GM23248 (cell line): Measurements from ENCODE around the gene DUS2.

Source experiments
- EZH2 ChIP-seq: fragments of 200-600 bp; sonication (generic); IDR thresholded peaks from 2 replicates; pipeline ENCODE4 v1.6.1; 2018; ENCODE audit warnings: antibody characterized with exemption, mild to moderate bottlenecking; ENCODE audit not compliant: insufficient read depth, poor library complexity, severe bottlenecking
- EZH2phosphoT487 ChIP-seq: fragments of 200-600 bp; sonication (generic); IDR thresholded peaks from 2 replicates; pipeline ENCODE4 v1.6.1; 2018; ENCODE audit warnings: antibody characterized with exemption, moderate library complexity, mild to moderate bottlenecking, low read depth; ENCODE audit not compliant: insufficient read depth

DNA sequence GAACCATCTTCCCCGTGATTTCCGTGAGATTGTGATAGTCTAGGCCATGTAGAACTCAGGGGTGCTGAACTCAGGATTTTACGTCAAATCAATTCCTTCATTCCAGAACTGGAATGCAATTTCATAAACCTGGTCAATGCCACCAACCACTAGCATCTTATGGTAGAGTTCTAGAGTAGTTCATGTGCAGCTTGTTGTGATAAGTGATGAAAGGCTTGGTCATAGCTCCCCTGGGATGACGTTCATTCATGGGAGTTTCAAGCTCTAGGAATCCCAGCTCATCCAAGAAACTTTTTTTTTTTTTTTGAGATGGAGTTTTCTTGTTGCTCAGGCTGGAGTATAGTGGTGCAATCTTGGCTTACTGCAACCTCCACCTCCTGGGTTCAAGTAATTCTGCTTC lies 20.1 kb upstream of the DUS2 start:
- TF ChIP-seq EZH2: no peak
- no peak for TF ChIP-seq EZH2phosphoT487
